Measurements from ENCODE around the gene MRPL2. TPM values are rescaled to one million over a fixed set of nuclear protein-coding genes. Genes with fewer than 3 reads are reported as not detected.

MRPL2 gene
- total RNA-seq, 2 donors from 2014 or later = 51.6 to 65.2 TPM

GRCh38 chr6:43061861-43062260 is 2.6 kb upstream of the MRPL2 start:
- H3K27ac Mint-ChIP-seq = no peak overlapping the region
- H3K9me3 Mint-ChIP-seq = no peaks in the 10 kb centered on the region
- Histone ChIP-seq H3K4me3 (ENCODE audit: low read length) (no peak overlapping the region), H3K36me3 (ENCODE audit: control insufficient read depth, insufficient read depth, low read length) (peaks cover 31% of the 10 kb centered on the region), H3K4me1 (ENCODE audit: control insufficient read depth, insufficient read depth, low read length) (peaks cover 6% of the 10 kb centered on the region), H3K27me3 (ENCODE audit: control insufficient read depth, insufficient read depth, low read length, poor library complexity, severe bottlenecking) (no peaks in the 10 kb centered on the region), H3K27ac (ENCODE audit: low read depth, low read length) (no peak overlapping the region), H3K9ac (ENCODE audit: extremely low read depth, low read length, poor library complexity, severe bottlenecking) (no peak overlapping the region), H3K9me3 (ENCODE audit: control insufficient read depth, low read length) (no peaks in the 10 kb centered on the region)
- no peak for DNase-seq
- H3K27me3 Mint-ChIP-seq (ENCODE audit: insufficient read depth) = no peaks in the 10 kb centered on the region
- H3K36me3 Mint-ChIP-seq (ENCODE audit: low read depth) = peaks cover 28% of the 10 kb centered on the region
- peaks cover 24% of the 10 kb centered on the region for H3K4me1 Mint-ChIP-seq
- 62 to 85% methylated on average over 2 of the region's 2 CpGs for WGBS, 2 experiments (ENCODE audit: insufficient coverage in 1 of 2, insufficient read length in 1 of 2)
- no peak overlapping the region for H3K4me3 Mint-ChIP-seq
- TF ChIP-seq CTCF (conservative IDR thresholded peaks at IDR 0.05) = no peak

GRCh38 chr6:43060755-43061633 is 1.8 kb upstream of the MRPL2 start:
- WGBS, 2 experiments (ENCODE audit: insufficient coverage in 1 of 2, insufficient read length in 1 of 2) = 93% methylated on average over 10 to 12 of the region's 12 CpGs
- H3K36me3 ChIP-seq (ENCODE audit: control insufficient read depth, insufficient read depth, low read length) = peaks cover 37% of the 10 kb centered on the region
- Mint-ChIP-seq H3K27me3 (ENCODE audit: insufficient read depth) (no peaks in the 10 kb centered on the region), H3K4me3 (peak overlapping the region; percentile 94), H3K9me3 (no peaks in the 10 kb centered on the region), H3K4me1 (peaks cover 24% of the 10 kb centered on the region), H3K36me3 (ENCODE audit: low read depth) (peaks cover 23% of the 10 kb centered on the region), H3K27ac (peak overlapping the region; percentile 99)
- peak overlapping the region; percentile 81 for H3K9ac ChIP-seq (ENCODE audit: extremely low read depth, low read length, poor library complexity, severe bottlenecking)
- H3K27me3 ChIP-seq (ENCODE audit: control insufficient read depth, insufficient read depth, low read length, poor library complexity, severe bottlenecking) = no peaks in the 10 kb centered on the region
- peaks cover 6% of the 10 kb centered on the region for H3K4me1 ChIP-seq (ENCODE audit: control insufficient read depth, insufficient read depth, low read length)
- no peak overlapping the region for H3K27ac ChIP-seq (ENCODE audit: low read depth, low read length)
- no peak for DNase-seq
- no peak for TF ChIP-seq CTCF (conservative IDR thresholded peaks at IDR 0.05)
- no peaks in the 10 kb centered on the region for H3K9me3 ChIP-seq (ENCODE audit: control insufficient read depth, low read length)
- peak overlapping the region; percentile 92 for H3K4me3 ChIP-seq (ENCODE audit: low read length)

- Mint-ChIP-seq H3K9me3 (no peaks in the 10 kb centered on the region), H3K4me1 (peaks cover 24% of the 10 kb centered on the region), H3K27ac (peak overlapping the region; percentile 99), H3K4me3 (peak overlapping the region; percentile 94), H3K36me3 (ENCODE audit: low read depth) (peaks cover 30% of the 10 kb centered on the region), H3K27me3 (ENCODE audit: insufficient read depth) (no peaks in the 10 kb centered on the region)
- DNase-seq = no peak
- peaks cover 37% of the 10 kb centered on the region for H3K36me3 ChIP-seq (ENCODE audit: control insufficient read depth, insufficient read depth, low read length)
- H3K4me3 ChIP-seq (ENCODE audit: low read length) = peak overlapping the region; percentile 92
- 12 to 18% methylated on average over 5 to 15 of the region's 15 CpGs for whole genome bisulfite sequencing, 2 experiments (ENCODE audit: insufficient coverage in 1 of 2, insufficient read length in 1 of 2)
- no peaks in the 10 kb centered on the region for H3K27me3 ChIP-seq (ENCODE audit: control insufficient read depth, insufficient read depth, low read length, poor library complexity, severe bottlenecking)
- peak overlapping the region; percentile 69 for H3K27ac ChIP-seq (ENCODE audit: low read depth, low read length)
- H3K9me3 ChIP-seq (ENCODE audit: control insufficient read depth, low read length) = no peaks in the 10 kb centered on the region
- TF ChIP-seq CTCF (conservative IDR thresholded peaks at IDR 0.05) = no peak
- peak overlapping the region; percentile 81 for H3K9ac ChIP-seq (ENCODE audit: extremely low read depth, low read length, poor library complexity, severe bottlenecking)
- H3K4me1 ChIP-seq (ENCODE audit: control insufficient read depth, insufficient read depth, low read length) = peaks cover 6% of the 10 kb centered on the region
Measured at GRCh38 chr6:43060034-43060754, 960 bp upstream of the MRPL2 start.

All from endodermal cell (in vitro differentiated cells).